Esophagus muscularis mucosa (tissue), 4 donors: Measurements from ENCODE around the gene FAM118B. TPM values are rescaled to one million over a fixed set of nuclear protein-coding genes. Genes with fewer than 3 reads are reported as not detected.
"Not testable (repeated sequence)": the region's sequence is repeated elsewhere in the genome, so short reads cannot be mapped to it uniquely, and the experiment has no call there.

Experiments used
- DNase-seq: peaks from one replicate; pipeline ENCODE4 v3.0.0-alpha.2; 2017; ENCODE audit errors: extremely low spot score
- H3K27ac ChIP-seq, 4 donors: fragments of 200-600 bp; sonication (generic); replicated peaks in 1 of 4; 1 replicate in 3 of 4; 2 replicates in 1 of 4; pipeline ENCODE4 v1.5.1; 2016 to 2019; ENCODE audit warnings: mild to moderate bottlenecking in 1 of 4
- H3K27me3 ChIP-seq, 4 donors: fragments of 200-600 bp; sonication (generic); one replicate each; pipeline versions ENCODE4 v1.5.1 to v1.6.0; 2016 to 2019
- H3K36me3 ChIP-seq, 4 donors: fragments of 200-600 bp; sonication (generic); one replicate each; pipeline ENCODE4 v1.5.1; 2016 to 2019
- H3K4me1 ChIP-seq, 4 donors: fragments of 200-600 bp; sonication (generic); one replicate each; pipeline ENCODE4 v1.5.1; 2016 to 2019
- H3K4me3 ChIP-seq, 4 donors: fragments of 200-600 bp; sonication (generic); 1 replicate in 2 of 4; 2 replicates in 2 of 4; pipeline ENCODE4 v1.5.1; 2016 to 2019; ENCODE audit warnings: mild to moderate bottlenecking in 4 of 4, moderate library complexity in 1 of 4
- H3K9me3 ChIP-seq, 4 donors: fragments of 200-600 bp; sonication (generic); 1 replicate in 3 of 4; 2 replicates in 1 of 4; pipeline ENCODE4 v1.5.1; 2016 to 2019
- EP300 ChIP-seq: sonication (generic); formaldehyde crosslinking; IDR thresholded peaks from one replicate; pipeline ENCODE4 v1.6.1; 2017; ENCODE audit warnings: antibody characterized with exemption
- POLR2A ChIP-seq: fragments of 450-650 bp; IDR thresholded peaks from one replicate; pipeline ENCODE4 v1.6.1; 2017; ENCODE audit warnings: antibody characterized with exemption, moderate library complexity, mild to moderate bottlenecking, low read depth
- POLR2AphosphoS5 ChIP-seq, 2 donors: sonication (generic); formaldehyde crosslinking; IDR thresholded peaks; one replicate each; pipeline ENCODE4 v1.6.1; 2017; ENCODE audit warnings: antibody characterized with exemption in 2 of 2
- WGBS: methylation state at CpG from one replicate; pipeline ENCODE4 v1.1.5; 2018; 5-methylcytosine and 5-hydroxymethylcytosine counted together
- intact Hi-C: fragments of 100-400 bp; cut with DNase I; formaldehyde crosslinking; loops from one replicate; pipeline ENCODE4 v1.15.1; 2023
- total RNA-seq, 4 donors: library from RNA; depleted of rRNA; stranded (reverse); fragments of >200 nt; gene quantifications; one replicate each; pipeline versions ENCODE4 v1.1.0 to v1.2.1, GENCODE V29; 2016
- TF ChIP-seq, protein P1 (sequence below), 3 experiments: fragments of 200-600 bp in 2 of 3; fragments of 450-650 bp in 1 of 3; sonication (generic) in 2 of 3; IDR thresholded peaks; one replicate each; pipeline ENCODE4 v1.5.1; 2017 to 2019; ENCODE audit warnings: antibody characterized with exemption in 3 of 3, mild to moderate bottlenecking in 2 of 3, moderate library complexity in 1 of 3

Gene FAM118B
- total RNA-seq, 4 donors from 2014 or later, result 14.1 to 22.8 (median 17.9) TPM

DNA sequence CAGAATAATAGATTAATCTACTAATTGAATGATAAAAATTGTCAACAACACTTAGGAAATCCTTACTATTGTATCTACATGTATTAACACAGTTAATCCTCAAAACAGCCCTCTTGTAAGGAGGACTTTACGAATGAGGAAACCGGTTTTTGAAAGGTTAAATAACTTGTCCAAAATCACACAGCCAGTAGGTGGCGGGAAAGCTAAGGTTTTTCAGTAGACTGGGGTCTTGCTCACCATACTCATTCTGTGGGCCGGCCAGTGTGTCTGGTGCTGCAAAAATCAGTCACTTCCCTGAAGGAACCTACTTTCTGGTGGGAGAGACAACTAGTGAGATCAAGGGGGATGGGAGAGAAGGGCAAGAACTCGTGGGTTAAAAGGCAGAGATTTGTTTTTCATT is 96.1 kb downstream of the FAM118B start:
- H3K4me3 ChIP-seq, result no peak overlapping the region
- H3K27ac ChIP-seq, result peak overlapping the region in 1 of 4 donors; percentile 5
- no peaks in the 10 kb centered on the region for H3K9me3 ChIP-seq
- WGBS, result 29% methylated on average over 5 of the region's 5 CpGs
- no peak for TF ChIP-seq EP300
- TF ChIP-seq, protein P1, sequence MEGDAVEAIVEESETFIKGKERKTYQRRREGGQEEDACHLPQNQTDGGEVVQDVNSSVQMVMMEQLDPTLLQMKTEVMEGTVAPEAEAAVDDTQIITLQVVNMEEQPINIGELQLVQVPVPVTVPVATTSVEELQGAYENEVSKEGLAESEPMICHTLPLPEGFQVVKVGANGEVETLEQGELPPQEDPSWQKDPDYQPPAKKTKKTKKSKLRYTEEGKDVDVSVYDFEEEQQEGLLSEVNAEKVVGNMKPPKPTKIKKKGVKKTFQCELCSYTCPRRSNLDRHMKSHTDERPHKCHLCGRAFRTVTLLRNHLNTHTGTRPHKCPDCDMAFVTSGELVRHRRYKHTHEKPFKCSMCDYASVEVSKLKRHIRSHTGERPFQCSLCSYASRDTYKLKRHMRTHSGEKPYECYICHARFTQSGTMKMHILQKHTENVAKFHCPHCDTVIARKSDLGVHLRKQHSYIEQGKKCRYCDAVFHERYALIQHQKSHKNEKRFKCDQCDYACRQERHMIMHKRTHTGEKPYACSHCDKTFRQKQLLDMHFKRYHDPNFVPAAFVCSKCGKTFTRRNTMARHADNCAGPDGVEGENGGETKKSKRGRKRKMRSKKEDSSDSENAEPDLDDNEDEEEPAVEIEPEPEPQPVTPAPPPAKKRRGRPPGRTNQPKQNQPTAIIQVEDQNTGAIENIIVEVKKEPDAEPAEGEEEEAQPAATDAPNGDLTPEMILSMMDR (IDR thresholded peaks at IDR 0.05), result peak; percentile 9 to 24 (median 10)
- TF ChIP-seq POLR2A, result no peak
- no peak for DNase-seq
- H3K27me3 ChIP-seq, result no peaks in the 10 kb centered on the region
- intact Hi-C loops, result no loop called here
- peaks cover 0 to 36% (median 15%) of the 10 kb centered on the region in 4 donors for H3K36me3 ChIP-seq
- H3K4me1 ChIP-seq, result peaks cover 25 to 37% (median 34%) of the 10 kb centered on the region in 4 donors

DNA sequence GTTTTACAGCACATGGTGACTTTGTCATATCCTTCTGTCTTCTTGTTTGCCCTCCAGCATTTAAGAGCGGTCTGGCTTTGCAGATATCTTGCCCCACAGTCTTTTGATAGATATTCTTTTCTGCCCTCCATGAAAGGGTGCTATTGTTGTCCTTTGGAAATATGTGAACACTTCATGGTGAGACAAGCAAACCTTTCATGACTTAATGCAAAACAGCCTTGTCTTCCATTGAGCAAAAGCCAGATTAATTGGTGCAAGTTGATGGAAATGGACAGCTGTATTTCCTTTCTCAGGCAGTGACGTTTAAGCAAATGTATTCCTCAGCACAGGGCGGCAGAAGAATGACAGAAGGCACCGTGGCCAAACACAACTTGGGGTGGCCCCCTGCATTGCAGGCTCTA is 96.7 kb downstream of the FAM118B start:
- 84% methylated on average over 4 of the region's 4 CpGs for WGBS
- no peak for DNase-seq
- no peak overlapping the region for H3K27ac ChIP-seq
- intact Hi-C loops, result no loop called here
- H3K4me3 ChIP-seq, result no peak overlapping the region
- H3K9me3 ChIP-seq, result no peaks in the 10 kb centered on the region
- TF ChIP-seq POLR2A (no peak), POLR2AphosphoS5 (IDR thresholded peaks at IDR 0.05) (no peak), EP300 (no peak)
- TF ChIP-seq, protein P1 (IDR thresholded peaks at IDR 0.05), result no peak
- peaks cover 0 to 40% (median 18%) of the 10 kb centered on the region in 4 donors for H3K36me3 ChIP-seq
- peaks cover 24 to 35% (median 32%) of the 10 kb centered on the region in 4 donors for H3K4me1 ChIP-seq
- H3K27me3 ChIP-seq, result no peaks in the 10 kb centered on the region

DNA sequence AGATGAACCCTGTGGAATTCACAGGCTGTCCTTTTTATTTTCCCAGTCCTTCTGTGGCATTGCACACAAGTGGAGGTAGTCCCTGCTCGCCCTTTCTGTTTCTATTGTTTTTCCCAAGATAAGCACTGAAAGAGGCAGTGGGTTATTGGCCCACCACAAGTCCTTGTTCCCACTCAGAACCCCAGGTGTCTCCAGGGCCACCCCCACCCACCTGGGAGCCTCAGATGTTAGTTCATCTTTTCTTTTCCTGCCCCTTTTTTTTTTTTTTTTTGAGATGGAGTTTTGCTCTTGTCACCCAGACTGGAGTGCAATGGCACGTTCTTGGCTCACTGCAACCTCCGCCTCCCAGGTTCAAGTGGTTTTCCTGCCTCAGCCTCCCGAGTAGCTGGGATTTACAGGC is 97.2 kb downstream of the FAM118B start:
- intact Hi-C loops, DNase-seq, H3K9me3 ChIP-seq, H3K27me3 ChIP-seq, H3K27ac ChIP-seq, H3K4me3 ChIP-seq: not testable (repeated sequence)
- H3K4me1 ChIP-seq, result peaks cover 19 to 30% (median 27%) of the 10 kb centered on the region in 4 donors
- peaks cover 0 to 40% (median 18%) of the 10 kb centered on the region in 4 donors for H3K36me3 ChIP-seq
- WGBS, result 88% methylated on average over 4 of the region's 4 CpGs

DNA sequence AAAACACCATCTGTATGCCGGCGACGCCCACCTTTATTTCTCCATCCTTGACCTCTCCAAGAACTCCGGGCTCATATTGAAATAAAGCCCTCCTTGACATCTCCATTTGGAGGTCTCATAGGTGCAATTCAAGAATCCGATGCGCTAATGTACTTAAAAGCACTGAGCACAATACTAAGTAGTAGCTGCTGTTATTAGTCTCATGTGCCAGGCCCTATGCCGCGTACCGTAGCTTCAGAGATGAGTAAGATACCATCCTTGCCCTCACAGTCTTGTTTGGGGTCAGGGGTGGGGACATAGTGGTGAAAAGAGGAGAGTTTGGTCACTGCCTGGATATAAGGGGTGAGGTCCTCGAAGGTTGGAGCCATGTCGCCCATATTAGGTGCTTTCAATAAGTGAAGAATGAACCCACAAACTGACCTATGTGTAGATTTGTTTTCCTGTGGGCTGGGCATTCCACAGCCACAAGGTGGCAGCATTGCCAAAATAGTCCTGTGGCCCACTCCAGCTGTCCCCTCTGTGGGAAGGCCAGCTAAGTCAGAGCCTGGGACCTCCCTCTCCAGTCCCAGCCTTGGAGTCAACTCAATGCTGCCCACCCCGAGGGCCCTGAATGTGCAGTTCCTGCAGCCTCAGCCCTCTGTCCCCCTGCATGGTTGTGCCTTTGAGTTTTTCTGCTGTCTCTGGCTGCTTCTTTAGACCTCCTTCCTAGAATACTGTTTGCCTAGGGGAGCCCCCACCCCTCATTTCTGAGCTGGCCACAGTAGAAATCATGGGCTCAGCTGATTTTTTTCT is 98.8 kb downstream of the FAM118B start:
- intact Hi-C loops, result loop anchor here (2.0 to 10.0 kb wide), 4 partner anchors 47 to 684 kb away; partner anchors contain the start of gene ST3GAL4
- WGBS, result 73% methylated on average over 11 of the region's 12 CpGs
- Histone ChIP-seq H3K9me3 (no peaks in the 10 kb centered on the region), H3K27me3 (no peaks in the 10 kb centered on the region), H3K27ac (peak overlapping the region in 1 of 4 donors; percentile 8), H3K4me3 (no peak overlapping the region), H3K36me3 (peaks cover 0 to 42% (median 20%) of the 10 kb centered on the region in 4 donors), H3K4me1 (peaks cover 8 to 20% (median 17%) of the 10 kb centered on the region in 4 donors)
- TF ChIP-seq POLR2A, result no peak
- TF ChIP-seq POLR2AphosphoS5 (IDR thresholded peaks at IDR 0.05), result peak in 1 of 2 donors; percentile 32
- TF ChIP-seq, protein P1 (IDR thresholded peaks at IDR 0.05), result peak; percentile 86 to 93 (median 88)
- no peak for TF ChIP-seq EP300
- DNase-seq, result peak; percentile 95

DNA sequence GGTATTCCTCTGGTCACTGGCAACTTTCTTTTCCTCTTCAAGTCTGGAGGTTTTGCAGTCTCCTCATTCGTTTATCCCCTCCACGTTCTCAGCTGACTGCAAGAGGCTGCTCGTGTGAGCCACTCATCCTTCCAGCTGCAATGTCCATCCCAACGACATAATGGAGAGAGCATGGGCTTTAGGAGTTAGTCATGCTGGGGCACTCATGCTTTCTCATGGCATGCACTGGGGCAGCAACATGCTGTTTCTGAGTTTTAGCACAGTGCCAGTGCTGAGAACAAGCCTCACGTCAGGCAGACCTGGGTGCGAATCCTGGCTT is 99.4 kb downstream of the FAM118B start:
- Histone ChIP-seq H3K4me1 (peaks cover 8 to 16% (median 14%) of the 10 kb centered on the region in 4 donors), H3K9me3 (no peaks in the 10 kb centered on the region), H3K36me3 (peaks cover 0 to 42% (median 20%) of the 10 kb centered on the region in 4 donors), H3K27ac (peak overlapping the region in 1 of 4 donors; percentile 8), H3K27me3 (no peaks in the 10 kb centered on the region), H3K4me3 (no peak overlapping the region)
- DNase-seq, result no peak
- TF ChIP-seq EP300 (no peak), POLR2A (no peak), POLR2AphosphoS5 (IDR thresholded peaks at IDR 0.05) (no peak)
- TF ChIP-seq, protein P1 (IDR thresholded peaks at IDR 0.05), result no peak
- intact Hi-C loops, result loop anchor here (2.0 to 10.0 kb wide), 4 partner anchors 46 to 684 kb away; partner anchors contain the start of gene ST3GAL4
- 62% methylated on average over 5 of the region's 6 CpGs for WGBS
